Suppressor macrophage treated with lipopolysaccharide for 1 hour (primary cell): ENCODE data around the gene ZNF184.
"Not testable (repeated sequence)": the region's sequence is repeated elsewhere in the genome, so short reads cannot be mapped to it uniquely, and the experiment has no call there.

ENCODE experiments used
- DNase-seq, 3 donors: peaks; one replicate each; pipeline ENCODE4 v3.0.0-alpha.2; 2020 to 2022

Gene ZNF184

GRCh38 chr6:27478706-27479318 lies 5.9 kb upstream of the ZNF184 start:
- DNase-seq = peak; percentile 86 to 93 (median 93)

DNA sequence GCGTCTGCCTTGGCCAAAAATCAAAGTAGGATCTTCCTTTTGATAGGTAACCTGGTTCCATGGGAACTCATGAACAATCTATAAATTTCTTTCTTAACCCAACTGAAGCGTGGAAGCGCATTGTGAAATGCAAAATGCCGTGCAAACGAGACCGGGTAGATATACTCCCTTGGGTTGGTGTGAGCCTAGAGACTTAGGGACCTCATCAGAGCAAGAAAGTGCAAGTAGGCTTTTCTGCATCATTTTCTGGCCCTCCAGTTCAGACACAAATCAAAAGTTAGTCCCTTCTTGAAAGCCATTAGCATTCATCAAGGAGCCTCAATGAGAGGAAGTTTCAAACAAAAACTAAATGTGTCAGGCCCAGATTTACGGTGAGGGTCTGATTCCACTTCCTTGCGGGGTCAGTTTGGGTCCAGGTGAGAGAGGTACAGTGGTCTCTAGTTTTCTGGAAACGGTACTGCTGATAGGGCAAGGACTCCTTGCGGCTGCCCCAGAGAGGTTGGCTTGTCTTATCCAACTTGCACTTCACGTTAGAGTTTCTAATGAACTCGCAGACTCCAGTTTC lies 5.3 kb upstream of the ZNF184 start:
- peak in 1 of 3 donors; percentile 4 for DNase-seq

DNA sequence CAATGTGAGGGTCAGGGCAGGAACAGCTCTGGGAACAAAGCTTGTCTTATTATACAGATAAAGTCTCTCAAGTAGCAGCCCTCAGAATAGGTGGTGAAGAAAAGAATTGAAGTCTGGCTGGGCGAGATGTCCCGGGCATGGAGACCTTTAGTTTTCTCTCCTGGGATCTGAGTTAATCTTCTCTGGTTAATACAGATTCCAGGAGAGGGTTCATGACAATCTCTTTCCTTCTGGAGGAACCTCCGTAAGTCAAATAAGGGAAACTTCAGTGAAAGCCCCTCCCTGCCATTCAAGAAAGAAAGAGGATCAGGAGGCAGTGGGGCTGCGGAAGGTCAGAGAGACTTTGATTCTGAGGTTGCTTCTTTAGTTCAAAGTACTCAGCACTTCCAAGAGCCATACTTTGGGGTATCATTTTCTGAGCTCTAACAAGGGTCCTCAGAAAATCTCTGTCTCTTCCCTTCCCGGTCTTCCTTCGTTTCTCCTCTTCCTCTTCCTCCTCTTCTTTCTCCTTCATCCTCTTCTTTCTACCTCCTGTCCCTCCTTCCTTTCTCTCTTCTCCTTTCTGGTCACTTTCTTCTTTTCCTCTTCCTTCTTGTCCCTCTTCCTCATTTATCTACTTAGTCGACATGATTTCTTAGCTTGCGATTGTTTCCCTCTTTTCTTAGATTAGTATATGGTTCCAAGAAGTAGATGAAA lies 4.6 kb upstream of the ZNF184 start:
- DNase-seq = peak in 1 of 3 donors; percentile 4

- no peak for DNase-seq
Measured at GRCh38 chr6:27476090-27476489, 3.2 kb upstream of the ZNF184 start.

DNA sequence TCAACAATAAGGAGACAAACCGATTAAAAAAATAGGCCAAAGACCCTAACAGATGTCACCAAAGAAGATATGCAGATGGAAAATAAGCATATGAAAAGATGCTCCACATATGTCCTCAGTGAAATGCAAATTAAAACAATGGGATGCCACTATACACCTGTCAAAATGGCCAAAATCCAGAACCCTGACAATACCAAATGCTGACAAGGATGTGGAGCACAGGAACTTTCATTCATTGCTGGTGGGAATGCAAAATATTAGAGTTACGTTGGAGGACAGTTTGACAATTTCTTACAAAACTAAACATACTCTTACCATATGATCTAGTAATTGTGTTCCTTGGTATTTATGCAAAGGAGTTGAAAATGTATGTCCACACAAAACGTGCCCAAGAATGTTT lies 1.8 kb upstream of the ZNF184 start:
- DNase-seq = no peak

DNA sequence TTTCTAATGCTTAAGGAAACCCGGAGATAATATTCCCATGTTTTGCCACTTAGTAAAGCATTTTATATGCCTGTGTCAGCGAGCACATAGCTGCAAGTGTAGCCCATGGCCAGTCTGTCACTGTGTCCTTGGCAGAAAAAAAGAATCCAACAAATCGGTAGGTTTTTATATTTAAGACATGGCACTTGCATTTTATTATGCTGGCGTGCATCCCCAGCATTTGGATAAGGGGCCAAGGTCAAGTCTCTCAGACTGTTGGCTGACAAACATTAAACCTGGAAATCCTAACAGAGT lies 1.2 kb upstream of the ZNF184 start:
- DNase-seq = no peak

- peak; percentile 54 to 58 (median 56) for DNase-seq
Measured at GRCh38 chr6:27472182-27472616, 706 bp downstream of the ZNF184 start.

- DNase-seq = no peak
Measured at GRCh38 chr6:27471365-27472115, 1.4 kb downstream of the ZNF184 start.

- no peak for DNase-seq
Measured at GRCh38 chr6:27470023-27470422, 2.9 kb downstream of the ZNF184 start.

DNA sequence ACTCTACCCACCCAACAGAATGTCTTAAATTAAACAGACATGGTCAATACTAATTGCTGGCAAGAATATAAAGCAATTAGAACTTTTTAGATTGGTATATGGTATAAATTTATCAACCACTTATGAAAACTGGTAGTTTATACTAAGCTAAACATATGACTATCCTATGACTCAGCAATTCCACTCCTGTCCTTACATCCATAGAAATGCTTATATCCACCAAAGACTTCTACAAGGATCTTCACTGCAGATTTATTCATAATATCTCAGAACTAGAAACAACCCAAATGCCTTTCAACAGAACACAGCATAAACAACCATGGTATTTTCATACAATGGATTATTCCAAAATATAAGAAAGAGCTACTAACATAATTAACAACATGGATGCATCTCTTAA lies 4.6 kb downstream of the ZNF184 start:
- no peak for DNase-seq

- DNase-seq = peak in 1 of 3 donors; percentile 1
Measured at GRCh38 chr6:27452496-27452897, 20.4 kb downstream of the ZNF184 start.

DNA sequence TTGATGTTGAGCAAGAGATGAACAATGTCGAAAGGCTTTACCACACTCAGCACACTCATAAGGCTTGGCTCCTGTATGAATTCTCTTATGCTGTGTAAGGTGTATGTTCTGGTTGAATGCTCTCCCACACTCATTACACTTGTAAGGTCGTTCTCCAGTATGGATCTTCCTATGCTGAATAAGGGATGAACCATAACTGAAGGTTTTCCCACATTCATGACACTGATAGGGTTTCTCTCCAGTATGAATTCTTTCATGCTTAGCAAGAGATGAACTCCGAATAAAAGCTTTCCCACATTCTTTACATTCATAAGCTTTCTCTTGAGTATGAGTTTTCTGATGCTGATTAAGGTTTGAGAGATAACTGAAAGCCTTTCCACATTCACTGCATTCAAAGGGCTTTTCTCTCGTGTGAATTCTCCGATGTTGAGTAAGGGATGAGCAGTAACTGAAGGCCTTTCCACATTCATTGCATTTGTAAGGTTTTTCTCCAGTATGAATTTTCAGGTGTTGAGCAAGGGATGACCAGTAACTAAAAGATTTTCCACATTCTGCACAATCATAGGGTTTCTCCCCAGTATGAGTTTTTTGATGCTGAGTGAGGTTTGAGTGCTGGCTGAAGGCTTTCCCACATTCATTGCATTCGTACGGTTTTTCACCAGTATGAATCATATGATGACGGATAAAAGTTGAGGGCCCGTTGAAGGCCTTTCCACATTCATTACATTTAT lies 21.1 kb downstream of the ZNF184 start:
- no peak for DNase-seq

- no peak for DNase-seq
Measured at GRCh38 chr6:27448456-27448855, 24.4 kb downstream of the ZNF184 start.

DNA sequence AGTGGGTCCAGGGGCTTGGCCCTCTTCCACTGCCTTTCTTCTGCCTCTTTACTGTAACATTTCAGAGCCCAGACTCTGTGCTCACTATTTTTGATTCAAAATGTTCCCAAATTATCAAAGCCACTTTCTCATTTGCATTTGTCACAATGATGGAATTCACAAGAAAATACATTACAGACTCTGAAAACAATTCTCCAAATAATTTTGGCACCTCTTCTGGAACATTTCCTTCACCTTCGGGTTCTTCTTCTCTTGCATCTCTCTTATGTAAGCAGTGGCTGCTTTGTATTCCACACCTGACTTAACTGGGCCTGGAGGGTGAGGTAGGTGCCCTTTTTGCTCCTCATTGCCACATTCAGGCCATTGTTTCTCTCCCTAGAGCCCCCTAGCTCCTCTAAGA lies 30.0 kb downstream of the ZNF184 start:
- no peak for DNase-seq

- no peak for DNase-seq
Measured at GRCh38 chr6:27441001-27441400, 31.9 kb downstream of the ZNF184 start.

DNA sequence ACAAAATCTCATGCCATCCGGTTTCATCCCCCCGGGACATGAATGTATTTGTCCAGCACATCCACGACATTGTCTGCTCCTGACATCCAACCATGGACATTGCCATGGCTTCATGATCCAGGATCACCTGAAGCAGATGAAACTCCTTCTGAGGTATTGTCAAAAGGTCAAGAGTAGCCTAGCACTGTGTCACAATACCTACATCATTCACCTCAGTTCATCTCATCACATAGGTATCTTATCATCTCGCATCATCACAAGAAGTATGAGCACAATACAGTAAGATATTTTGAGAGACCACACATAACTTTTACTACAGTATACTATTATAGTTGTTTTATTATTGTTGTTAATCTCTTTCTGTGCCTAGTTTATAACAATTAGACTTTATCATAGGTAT lies 33.5 kb downstream of the ZNF184 start:
- no peak for DNase-seq

DNA sequence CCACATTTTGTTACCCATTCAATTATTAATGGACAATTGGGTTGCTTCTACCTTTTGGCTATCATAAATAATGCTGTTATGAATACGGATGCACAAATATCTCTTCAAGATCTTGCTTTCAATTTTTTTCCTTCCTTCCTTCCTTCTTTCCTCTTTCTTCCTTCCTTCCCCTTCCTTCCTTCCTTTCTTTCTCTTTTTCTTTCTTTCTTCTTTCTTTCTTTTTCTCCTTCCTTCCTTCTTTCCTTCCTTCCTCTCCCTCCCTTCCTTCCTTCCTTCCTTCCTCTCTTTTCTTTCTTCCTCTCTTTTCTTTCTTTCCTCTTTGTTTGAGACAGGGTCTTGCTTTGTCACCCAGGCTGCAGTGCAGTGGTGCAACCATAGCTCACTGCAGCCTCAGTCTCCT lies 39.2 kb downstream of the ZNF184 start:
- no peak for DNase-seq

GRCh38 chr6:27428966-27429365 lies 43.9 kb downstream of the ZNF184 start:
- DNase-seq = no peak

GRCh38 chr6:27428502-27428901 lies 44.4 kb downstream of the ZNF184 start:
- no peak for DNase-seq

DNA sequence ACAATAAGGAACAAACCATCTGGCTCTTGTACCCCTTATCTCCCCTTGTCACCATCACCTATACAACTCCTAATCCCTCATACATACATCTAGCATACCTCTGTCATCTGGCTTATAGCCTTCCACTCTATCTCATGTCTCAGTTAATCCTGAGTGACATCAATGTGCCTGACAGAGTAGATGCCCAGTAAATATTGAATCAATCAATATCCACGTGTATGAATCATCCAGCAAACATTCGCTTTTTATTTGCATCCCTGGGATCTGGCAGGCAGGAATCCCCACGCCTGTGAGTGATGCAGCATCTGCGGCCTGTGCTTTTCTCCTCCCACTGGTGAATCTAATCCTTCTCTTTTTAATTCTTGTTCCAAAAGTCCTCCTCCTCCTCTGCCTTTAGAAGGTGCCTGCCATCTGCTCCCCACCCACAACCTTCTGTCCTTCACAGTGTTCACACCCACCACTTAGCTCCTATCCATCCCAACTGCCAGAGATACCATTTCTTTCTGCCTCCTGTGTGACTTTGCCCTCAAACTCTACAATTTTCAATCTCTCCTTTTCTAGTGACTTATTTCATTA lies 46.8 kb downstream of the ZNF184 start:
- no peak for DNase-seq

DNA sequence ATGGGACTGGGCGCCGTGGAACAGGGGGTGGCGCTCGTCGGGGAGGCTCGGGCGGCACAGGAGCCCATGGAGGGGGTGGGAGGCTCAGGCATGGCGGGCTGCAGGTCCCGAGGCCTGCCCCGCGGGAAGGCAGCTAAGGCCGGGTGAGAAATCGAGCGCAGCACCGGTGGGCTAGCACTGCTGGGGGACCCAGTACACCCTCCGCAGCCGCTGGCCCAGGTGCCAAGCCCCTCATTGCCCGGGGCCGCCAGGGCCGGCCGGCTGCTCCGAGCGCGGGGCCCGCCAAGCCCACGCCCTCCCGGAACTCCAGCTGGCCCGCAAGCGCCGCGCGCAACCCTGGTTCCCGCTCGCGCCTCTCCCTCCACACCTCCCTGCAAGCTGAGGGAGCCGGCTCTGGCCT lies 48.1 kb downstream of the ZNF184 start:
- not testable (repeated sequence) for DNase-seq

- DNase-seq = no peak
Measured at GRCh38 chr6:27422651-27423332, 50.1 kb downstream of the ZNF184 start.
